ENCODE measurements around the gene ZFYVE27.
A peak's percentile ranks its signal among the peaks of the same experiment; 100 is the strongest.

The ZFYVE27 gene

GRCh38 chr10:97791824-97792721, 55.1 kb downstream of the ZFYVE27 start:
- peak; percentile 16 for DNase-seq (ENCODE audit: low read depth)

DNA sequence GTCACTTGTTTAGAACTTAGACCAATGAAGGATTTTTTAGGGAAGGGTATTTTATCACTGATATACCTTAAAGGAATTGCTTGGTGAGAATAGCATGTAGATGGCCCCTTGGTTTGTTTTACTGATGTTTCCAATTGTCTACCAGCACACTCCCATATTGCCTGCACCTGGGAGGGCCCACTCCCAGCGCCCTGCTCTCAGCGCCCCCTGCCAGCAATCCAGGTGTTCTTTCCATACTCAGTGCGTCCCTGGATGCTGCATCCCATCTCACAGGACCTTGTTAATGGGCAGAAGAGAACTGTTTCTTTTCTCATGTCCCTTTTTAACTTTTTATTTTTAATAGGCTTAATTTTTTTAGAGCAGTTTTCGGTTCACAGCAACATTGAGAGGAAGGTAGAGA, 59.0 kb downstream of the ZFYVE27 start:
- DNase-seq (ENCODE audit: low read depth): no peak

GRCh38 chr10:97796651-97797050, 59.7 kb downstream of the ZFYVE27 start:
- DNase-seq (ENCODE audit: low read depth): no peak

DNA sequence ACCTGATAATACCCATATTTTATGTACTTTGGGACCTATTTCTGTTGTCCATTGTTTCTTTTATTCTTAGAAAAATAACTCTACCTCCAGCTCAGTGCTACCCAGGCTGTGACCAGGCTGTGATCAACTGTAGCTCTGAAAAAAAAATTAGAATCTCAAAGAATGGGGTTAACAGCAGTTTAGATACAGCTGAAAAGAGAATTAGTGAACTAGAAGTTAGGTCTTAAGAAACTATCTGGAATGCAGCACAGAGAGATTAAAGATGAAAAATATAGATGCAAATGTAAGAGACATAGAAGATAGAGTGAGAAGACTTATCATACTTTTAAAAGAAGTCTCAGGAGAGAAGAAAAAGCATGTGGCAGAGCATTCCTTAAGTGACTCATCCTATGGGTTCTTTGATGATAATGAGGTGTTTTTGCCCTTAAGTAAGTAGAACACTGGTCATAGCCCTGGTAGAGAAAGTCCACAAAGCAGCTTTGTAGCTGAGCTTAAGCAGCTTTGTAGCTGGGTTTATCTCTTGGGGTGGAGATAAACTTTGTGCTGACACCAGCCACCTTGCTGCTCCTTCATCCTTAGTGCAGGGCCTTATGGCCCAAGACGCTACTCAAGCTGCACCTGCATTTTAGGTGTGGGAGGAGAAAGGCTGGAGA, 62.2 kb downstream of the ZFYVE27 start:
- no peak for DNase-seq (ENCODE audit: low read depth)

- no peak for DNase-seq (ENCODE audit: low read depth)
Measured at GRCh38 chr10:97800474-97800873, 63.5 kb downstream of the ZFYVE27 start.

- no peak for DNase-seq (ENCODE audit: low read depth)
Measured at GRCh38 chr10:97801422-97801821, 64.5 kb downstream of the ZFYVE27 start.

DNA sequence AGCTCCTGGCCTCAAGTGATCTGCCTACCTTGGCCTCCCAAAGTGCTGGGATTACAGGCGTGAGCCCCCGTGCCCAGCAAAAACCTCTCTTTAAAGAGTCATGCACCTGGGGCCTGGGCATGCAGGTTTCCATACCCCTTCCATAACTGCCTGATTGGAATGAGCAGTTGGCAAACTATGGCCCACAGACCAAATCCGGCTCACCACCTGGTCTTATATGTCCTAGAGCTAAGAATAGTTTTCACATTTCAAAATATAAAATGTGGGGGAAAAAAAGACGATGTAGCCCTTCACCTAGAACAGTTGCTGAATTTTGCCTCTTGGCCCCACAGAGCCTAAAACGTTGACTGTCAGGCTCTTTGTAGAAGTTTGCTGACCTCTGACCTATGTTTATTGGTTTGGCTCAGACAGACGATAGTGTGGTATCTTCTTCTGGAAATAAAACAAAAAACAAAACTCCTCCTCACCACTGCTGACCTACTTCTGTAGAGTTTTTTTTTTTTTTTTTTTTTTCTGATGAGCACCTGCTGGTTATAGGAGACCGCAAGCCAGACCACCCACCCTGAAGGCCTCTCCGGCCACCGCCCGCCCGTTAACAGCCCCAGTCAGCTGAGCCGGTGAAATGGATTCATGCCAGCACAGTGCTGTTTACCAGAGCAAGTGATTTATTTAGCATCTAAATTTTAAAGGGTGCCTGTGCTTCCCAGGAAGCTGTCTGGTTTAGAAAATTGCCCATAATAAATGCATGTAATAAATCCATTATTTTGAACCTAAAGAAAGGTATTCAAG, 68.4 kb downstream of the ZFYVE27 start:
- no peak for DNase-seq (ENCODE audit: low read depth)

- DNase-seq (ENCODE audit: low read depth): no peak
Measured at GRCh38 chr10:97805949-97806348, 69.0 kb downstream of the ZFYVE27 start.

GRCh38 chr10:97810446-97810845, 73.5 kb downstream of the ZFYVE27 start:
- no peak for DNase-seq (ENCODE audit: low read depth)
